H1 (cell line): ENCODE results near the gene DCK. TPM values are rescaled to one million over a fixed set of nuclear protein-coding genes. Genes with fewer than 3 reads are reported as not detected.

Experiments
- GTF2F1 ChIP-seq: IDR thresholded peaks from 2 replicates; pipeline ENCODE4 v1.6.1; 2012; ENCODE audit warnings: low read depth, low read length, improper control_type of control experiment, borderline replicate concordance
- HDAC2 ChIP-seq, 2 experiments: fragments of 300-600 bp in 1 of 2; sonication (generic) in 1 of 2; IDR thresholded peaks; 2 replicates each; pipeline ENCODE4 v1.6.1; 2011 to 2012; ENCODE audit warnings: low read depth in 2 of 2, low read length in 2 of 2, mild to moderate bottlenecking in 2 of 2, moderate library complexity in 2 of 2, borderline replicate concordance in 1 of 2, inconsistent platforms in 1 of 2
- HDAC6 ChIP-seq: IDR thresholded peaks from one replicate; pipeline ENCODE4 v1.7.1; 2012; ENCODE audit warnings: low read depth, mild to moderate bottlenecking, inconsistent platforms, low read length, moderate library complexity
- RNF2 ChIP-seq: fragments of 200-900, 300-1000 bp; sonication (generic); IDR thresholded peaks from 2 replicates; pipeline ENCODE4 v1.7.1; 2016; ENCODE audit warnings: borderline replicate concordance, low read depth, mild to moderate bottlenecking, antibody characterized with exemption, low read length; ENCODE audit not compliant: poor library complexity, severe bottlenecking; ENCODE audit errors: missing control alignments
- TBP ChIP-seq: IDR thresholded peaks from 2 replicates; pipeline ENCODE4 v1.6.1; 2011; ENCODE audit warnings: low read depth, low read length, improper control_type of control experiment
- polyA plus RNA-seq, 7 experiments: library from polyadenylated mRNA; depleted of rRNA in 3 of 7; stranded (reverse) in 5 of 7; unstranded in 2 of 7; fragments of >200 nt in 5 of 7; fragments of 200-250 nt in 2 of 7; gene quantifications; 1 replicate in 5 of 7; 2 replicates in 1 of 7; 4 replicates in 1 of 7; pipeline versions ENCODE4 v1.2.1 to v1.2.3, GENCODE V29; 2011 to 2013; ENCODE audit warnings: missing spikeins in 2 of 7, mixed read lengths in 2 of 7
- total RNA-seq: library from RNA; stranded (reverse); fragmentation: NEBNext Ultra II Directional; extraction: Animal tissue kit (Norgen Biotek cat#: 25700); gene quantifications from 2 replicates; pipeline ENCODE4 v1.2.1, GENCODE V29; 2021

The DCK gene
- total and polyA plus RNA-seq, 2 of the 8 experiments (the other 6 are each of a cell fraction or from before 2014, with no cell fraction given): 4.8 to 18.1 TPM

DNA sequence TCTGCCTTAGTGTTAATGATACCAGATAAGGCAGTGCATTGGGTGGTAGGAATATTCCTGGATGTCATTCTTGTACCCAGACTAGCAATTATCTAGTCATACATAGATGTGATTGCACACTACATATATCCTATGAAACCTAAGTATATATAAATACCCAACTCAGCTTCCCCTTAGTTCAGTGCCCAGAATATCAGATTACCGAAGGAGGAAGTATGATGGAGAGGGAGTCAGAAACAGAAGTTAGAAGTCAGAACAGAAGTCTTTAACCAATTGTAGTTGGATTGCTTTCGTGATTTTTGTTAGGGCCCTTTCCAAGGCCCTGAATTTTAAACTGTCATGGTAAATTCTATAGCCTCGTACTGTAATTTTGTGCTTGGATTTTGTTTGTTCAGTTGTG lies 48.4 kb upstream of the DCK start (continued):
- TF ChIP-seq TBP: no peak
- no peak for TF ChIP-seq HDAC6
- no peak for TF ChIP-seq GTF2F1
- TF ChIP-seq HDAC2 (IDR thresholded peaks at IDR 0.05; ENCODE audit: borderline replicate concordance in 1 of 2, low read depth in 2 of 2, low read length in 2 of 2): no peak
- TF ChIP-seq RNF2: no peak
